HG03045 (cell line): ENCODE measurements around the gene TCF4.

Source experiments
- ATAC-seq: cut with Tn5 transposase; IDR thresholded peaks from one replicate; pipeline ENCODE4 v1.9.1; 2021; ENCODE audit warnings: mild to moderate bottlenecking, moderate library complexity; ENCODE audit not compliant: unreplicated experiment

TCF4 gene

DNA sequence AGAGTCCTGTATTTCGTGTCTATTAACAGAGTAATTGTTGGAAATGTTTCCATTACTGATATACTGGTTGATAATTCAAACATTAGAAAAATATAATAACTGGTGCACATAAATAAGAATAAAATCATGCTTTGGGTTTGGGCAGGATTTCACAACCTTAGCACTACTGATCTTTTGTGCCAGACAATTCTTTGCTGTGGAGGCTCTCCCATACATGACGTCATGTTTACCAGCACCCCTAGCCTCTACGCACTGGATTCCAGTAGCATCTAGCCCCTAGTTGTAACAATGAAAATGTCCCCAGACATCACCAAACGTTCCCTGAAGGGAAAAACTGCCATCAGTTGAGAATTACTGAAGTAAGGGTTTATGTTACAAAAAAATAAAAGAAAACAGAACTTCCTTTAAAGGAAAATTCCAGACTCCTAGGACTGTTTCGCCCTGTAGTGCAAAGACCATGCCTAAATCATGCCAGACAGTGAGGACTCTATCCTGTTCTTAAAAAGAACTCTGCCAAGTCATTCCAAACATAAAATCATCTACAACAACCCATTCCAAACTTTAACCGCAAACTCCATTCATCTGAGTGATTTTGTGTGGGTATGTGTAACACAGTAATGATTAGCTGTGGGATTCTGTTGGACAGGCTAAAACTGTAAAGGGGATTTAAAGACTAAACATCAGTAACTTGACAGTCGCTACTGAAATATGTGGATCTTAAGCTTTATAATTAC lies 315.3 kb downstream of the TCF4 start:
- ATAC-seq, result no peak

DNA sequence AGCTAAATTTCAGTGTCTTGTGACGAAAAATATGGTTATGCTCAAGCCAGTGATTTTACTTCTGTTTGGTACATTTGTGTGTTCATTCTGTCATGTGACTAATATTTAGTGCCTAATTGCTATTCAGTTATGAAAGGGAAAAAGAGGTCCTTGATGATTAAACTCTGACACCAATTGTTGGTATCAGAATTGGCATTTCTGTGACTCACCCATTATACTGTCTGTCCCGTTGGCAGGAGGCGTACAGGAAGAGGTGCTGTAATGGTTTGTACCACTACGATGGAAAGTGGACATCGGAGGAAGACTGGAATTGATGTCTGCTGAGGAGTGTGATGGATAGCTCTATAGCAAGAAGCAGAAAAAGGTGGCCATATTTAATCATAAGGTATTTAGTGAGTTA lies 318.4 kb downstream of the TCF4 start:
- ATAC-seq, result no peak

DNA sequence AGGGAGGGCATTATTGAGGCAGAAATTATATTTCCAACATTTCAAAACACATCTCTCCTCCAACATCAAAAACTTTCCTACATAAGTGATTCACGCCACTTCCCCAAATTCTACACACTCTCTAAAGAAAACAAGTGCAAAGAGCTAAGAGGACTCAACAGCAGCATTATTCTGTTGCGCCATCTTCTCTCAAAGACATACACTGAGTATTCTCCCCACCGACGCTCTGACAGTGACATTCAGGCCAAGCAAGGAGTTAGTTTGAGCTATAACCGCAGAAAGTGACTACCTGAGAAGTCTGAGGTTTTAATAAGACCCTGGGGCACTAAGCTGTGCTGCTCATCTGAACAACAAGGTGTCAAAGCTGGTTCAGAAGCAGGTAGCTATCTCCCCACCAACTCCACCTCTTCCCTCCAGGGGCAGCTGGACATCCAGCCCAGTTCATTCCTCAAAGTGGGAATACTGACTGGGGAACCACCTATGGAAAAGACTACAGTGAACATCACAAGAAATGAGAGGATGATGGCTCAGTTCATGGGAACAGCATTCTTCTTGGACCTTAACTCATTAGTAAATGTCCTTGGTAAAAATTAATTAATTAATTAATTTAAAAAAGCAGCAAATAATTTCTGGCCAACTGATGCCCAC lies 319.2 kb downstream of the TCF4 start:
- ATAC-seq, result peak; percentile 51

DNA sequence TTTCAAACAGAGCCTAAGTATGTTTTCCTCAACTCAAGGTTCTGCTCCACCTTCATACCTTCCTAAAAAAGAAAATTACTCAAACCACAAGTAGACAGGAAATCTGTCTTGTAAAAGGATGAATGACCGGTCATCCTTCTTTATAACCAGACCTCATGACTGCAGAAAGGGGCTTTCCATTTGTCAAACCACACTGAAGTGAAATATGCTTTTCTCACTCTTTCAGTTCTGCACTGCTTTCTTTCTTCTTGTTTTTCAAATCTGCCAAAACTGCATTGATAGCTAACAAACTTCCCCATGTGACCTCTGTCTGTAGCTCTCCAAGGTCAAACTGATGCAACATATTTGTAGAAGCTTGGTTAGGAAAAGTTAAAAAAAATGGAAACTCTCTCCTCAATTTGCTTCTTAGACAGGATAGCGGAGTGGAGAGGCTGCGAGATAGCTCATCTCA lies 319.8 kb downstream of the TCF4 start:
- peak; percentile 81 for ATAC-seq

DNA sequence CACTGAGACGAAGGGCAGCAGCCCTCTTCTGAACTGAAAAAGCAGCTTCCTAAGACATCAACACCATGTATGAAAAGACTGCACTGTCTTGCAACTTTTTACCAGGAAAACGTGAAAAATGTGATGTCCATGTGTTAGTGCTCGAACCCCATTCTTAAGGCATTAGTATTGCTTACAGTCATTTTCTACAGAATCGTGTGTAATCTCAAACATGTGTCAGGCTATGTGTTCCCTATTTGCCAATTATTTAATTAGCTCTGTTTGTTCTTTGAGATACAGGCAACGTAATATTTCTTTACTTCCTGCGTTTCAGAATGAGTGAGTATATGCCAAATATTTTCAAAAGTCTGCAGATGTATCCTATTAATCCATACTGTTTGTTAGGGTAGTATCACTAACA lies 321.0 kb downstream of the TCF4 start:
- no peak for ATAC-seq

DNA sequence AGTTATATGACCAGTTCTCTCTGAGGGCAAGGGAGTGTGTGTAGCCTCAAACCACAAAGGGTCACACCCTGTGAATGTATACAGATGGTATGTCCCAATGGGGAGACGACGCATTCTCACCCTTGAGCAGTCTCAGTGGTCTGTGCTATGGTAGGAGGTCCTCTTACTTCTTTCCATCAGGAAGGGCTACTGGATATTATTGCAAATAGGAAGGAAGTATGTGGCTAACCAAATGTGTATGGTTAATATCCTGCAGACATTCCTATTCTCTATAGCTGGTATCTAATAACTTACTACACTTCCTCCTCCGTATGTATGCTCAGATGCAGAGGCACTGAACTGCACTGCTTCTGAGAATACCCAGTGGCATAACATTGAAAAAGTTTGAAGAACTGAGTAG lies 322.0 kb downstream of the TCF4 start:
- ATAC-seq, result peak; percentile 33

DNA sequence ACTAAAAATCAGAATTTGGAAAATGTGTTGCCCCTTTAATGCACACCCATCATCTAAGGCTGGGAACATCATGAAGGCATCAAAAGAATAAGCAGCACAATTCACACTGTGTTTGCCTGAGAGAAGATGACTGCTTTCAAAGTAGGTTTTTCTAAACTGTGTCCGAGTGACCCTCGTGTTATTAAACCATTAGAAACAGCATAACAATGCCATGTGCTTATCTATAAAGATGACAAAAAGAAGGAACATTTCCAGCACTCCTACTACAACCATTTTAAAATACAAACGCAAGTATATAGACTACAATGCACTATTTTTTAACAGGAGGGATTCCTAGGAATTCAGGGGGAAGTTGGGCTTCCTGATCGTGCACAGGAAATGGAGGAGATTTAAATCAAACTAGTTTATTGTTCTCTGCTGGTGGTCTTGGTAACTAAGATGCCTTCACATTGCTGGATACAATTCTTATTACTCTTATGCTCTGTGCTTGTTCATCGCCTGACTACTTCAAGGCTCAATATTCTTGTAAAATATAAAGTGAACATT lies 322.8 kb downstream of the TCF4 start:
- no peak for ATAC-seq

DNA sequence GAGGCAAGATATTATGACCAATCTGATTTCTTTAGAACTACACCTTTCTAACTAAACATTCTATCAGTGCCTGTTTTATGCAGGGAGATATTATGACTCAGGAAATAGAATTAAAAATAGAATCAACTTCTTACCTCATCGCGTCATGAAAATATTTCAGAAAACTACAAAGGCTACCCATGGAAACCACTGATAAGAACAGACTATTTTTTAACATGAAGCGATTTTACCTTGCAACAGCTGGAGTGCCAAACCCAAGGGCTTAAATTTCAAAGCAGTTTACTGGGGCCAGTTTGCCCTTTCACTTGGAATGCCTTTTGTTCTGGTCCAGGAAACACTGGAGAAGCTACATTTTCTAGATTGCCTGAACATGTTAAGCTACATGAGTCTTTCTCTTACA lies 323.9 kb downstream of the TCF4 start:
- no peak for ATAC-seq

DNA sequence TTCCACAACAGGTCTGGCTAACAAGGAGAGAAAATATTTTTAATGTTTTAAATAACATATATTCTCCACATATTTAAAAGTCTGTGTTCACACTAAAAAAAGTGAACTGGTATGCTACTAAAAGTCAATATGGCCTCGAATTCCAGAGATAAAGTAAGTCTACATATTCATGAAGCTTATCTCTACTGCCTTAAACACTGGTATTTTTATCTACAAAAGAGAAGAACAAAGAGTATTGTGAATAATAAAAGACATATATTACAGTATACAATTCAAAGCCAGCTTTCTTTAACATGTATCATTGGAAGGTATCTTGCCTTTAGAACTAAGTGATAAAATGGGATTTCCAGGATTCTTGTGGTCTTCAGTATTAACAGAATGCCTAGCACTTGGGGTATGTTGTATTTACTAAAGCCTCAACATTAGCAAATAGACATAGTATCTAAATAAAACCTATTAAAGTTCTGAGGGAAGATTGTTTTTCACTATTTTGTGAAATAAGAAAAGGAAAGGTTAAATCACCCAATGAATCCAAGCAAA lies 325.9 kb downstream of the TCF4 start:
- no peak for ATAC-seq

DNA sequence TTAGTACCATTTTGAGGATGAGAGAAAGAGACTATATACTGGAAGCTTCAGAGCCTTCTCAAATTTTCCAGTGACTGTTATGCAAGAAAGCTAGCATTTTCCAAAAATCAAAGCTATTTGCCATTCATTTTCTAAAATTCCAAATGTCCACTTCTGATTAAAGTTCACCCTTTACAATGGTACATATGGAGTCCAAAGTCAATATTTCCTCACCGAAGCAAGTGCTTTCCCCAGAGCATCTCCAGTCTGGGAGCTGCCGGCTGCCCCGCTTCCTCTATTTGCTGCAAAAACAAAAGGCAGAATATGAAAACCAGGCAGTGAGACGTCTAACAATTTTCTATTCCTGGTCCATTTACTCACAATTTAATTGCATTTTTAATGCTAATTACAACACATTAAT lies 326.7 kb downstream of the TCF4 start:
- ATAC-seq, result no peak

DNA sequence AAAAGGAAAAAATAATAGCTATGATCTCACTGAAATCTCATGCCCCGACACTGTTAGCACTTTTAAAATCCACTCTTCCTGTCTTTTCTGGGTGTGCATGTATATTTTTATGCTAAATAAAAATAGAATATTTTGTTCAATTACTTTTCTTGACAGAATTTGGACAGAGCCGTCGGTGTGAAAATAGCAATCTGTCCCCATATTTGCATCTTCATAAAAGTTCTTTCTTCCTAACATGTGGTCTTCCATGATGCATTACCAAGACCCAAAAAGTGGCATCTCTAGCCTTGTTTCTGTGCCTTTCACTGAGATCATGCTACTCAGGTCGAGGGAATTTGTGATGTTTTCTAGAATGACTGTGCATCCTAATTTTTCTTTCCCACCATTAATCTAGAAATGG lies 329.9 kb downstream of the TCF4 start:
- no peak for ATAC-seq

DNA sequence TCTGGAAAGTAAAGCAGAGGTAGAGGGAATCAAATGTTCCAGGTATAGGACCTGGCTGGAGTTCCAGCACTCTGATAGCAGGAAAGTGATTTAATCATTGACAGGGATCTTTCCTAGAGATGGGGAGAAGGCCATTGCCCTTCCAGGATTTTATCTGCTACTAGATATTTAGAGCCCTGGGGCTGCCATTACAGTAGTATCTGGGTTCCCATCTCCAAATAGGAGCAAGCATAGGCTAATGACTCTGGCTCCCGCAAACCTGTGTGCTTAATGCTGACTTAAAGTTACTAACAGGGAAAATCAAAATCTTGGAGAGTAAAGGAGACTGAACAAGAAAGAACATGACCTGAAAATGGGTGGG lies 331.1 kb downstream of the TCF4 start:
- no peak for ATAC-seq

DNA sequence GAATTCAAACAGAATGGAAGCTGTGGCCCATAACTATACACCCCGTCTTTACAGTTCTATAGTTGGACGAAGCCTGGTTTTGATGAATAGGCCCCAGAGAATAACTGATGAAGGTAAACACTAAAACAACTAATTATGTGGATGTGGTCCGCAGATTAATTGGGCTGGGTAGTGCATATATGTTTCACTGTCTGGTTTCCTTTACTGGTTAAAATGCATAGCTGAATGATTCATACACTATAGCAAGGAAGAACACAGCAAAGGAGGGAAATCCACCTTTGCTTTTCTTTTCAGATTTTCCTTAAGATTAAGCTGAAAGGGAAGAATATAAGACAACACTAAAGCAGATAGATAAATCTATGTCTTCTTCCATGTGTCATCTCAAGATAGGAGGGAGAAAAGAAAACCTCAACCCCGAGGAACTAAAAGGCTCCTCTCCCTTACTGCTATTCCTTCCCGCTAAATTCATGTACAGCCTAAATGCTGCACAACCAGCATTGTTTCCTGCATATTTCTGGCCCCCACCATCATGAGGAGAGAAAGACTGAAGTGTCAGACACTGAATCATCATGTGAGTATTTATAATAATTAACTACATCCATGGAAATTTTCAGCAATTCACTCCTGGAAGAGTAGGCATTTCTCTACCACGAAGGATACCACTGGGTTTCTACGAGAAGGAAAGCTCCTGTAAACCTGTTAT lies 331.6 kb downstream of the TCF4 start:
- no peak for ATAC-seq

DNA sequence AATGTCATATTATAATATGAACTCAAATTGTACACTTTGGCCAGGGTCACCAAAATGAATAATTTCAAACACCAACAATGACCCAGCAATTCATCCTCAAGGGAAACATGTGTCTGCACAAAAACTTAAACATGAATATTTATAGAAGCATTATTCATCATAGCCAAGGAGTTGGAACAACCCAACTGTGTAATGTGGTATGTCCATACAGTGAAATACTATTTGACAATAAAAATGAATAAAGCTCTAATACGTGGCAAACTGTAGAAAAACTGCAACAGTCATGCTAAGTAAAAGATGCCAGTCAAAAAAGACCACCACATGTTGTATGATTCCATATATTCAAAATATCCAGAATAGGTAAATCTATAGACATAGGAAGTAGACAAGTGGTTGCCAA lies 334.2 kb downstream of the TCF4 start:
- no peak for ATAC-seq

DNA sequence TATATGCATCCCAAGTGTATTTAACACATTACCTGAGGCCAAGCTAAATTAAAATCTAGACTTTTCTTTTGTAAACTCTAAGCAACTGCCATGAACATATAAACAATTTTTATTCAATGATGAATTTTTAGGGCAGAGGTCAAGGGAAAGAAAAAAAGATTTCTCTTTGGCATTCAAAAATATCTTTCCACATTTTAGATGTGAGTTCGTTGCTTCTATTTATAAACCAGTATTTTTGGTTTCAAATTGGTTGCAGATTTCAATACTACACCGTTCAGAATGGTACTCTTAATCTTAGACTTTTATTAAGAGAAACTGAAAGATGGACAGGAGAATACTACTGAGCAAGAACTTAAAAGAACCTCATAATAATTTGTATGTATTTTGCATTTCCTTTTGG lies 335.1 kb downstream of the TCF4 start:
- ATAC-seq, result no peak

DNA sequence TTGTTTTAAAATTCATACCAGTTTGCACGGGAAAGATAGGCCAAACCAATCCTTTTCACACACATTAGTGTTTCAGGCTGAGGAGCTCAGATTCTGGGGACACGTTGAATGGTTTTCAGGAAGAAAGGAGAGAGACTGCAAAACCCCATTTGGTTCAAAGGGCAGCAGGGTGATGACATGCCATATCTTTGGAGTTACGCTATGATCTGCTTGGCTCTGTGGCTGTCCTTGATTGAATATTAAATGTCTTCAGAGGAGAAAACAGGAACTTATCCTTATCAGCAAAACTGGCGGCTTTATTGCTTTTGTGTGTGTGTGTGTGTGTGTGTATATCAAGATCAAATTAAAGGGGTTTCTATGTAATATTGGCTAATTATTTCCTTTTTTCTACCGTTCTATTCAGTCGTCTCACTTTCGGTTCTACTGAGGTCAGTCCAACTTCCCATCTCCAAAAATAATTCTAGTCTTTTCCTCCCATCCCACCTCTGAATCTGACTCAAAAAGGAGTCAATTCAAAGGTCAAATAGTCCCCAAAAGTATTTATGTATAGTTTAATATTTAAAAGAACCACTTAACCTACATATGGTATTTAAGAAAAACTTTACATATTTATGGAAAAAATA lies 335.8 kb downstream of the TCF4 start:
- no peak for ATAC-seq

DNA sequence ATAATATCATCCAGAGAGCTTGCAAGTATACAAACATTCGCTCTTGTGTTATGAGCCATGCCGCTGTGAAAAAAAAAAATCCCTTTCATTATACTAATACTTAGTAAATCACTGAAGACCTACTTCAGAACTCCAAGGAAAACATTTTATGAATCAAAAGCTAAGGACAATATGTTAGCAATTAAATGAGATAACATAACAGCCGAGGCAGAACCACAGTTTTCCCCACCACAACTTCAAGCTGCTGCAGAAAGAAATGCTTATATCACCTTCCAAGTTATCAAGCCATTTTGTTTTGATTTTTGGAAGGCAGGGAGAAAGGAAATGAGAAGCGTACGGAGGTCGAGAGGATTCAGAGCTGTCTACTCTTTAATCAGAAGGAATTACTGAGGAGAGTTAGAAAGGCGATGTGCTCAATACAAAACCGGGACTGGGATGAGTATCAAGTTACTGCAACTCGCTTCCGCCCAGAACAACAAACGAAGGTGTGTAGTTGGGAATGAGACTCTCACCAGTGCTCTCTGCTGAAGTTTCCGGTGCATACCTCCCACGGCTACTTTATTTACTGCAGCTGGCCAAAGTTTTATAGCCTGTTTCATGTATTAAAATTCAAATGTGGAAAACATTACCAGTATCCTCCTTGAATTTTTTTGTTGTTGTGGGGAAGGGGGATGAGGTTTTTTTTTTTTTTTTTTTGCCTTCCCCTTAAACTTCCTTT lies 336.6 kb downstream of the TCF4 start:
- ATAC-seq, result no peak

DNA sequence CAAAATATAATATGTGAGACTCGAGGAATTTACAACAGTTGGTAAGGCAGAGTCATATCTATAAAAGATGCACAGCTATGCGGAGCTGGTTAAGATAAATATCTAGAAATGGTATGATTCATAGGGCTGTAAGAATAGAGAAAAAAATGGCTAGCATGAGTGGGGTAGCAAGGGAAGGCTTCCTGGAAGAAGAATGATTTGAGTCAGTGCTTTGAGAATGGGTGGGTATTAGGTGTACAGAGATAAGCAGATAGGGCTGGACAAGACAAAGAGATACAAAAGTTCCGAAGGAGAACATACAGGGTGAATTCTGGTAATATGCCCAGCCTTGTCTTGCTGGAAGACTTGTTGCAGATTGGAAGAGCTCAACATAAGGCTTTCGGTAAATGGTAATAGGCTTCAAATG lies 337.2 kb downstream of the TCF4 start:
- peak; percentile 38 for ATAC-seq

DNA sequence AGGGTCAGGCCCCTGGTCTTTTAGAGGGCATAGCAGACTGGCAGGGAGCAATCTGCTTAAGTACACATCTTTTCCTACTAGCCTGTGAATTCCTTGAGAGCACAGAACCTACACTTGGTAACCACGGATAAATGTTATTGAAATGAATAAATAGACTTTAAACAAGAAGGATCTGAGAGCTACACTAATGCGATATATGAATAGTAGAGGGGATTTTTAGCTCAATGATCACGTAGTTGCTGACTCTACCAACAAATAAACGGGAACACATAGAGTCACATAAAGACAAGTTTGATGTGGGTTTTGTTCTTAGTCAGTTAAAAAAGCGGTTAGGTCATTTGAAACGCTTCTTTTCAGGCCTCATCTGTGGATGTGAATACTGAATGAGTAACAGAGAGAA lies 338.4 kb downstream of the TCF4 start:
- peak; percentile 44 for ATAC-seq

DNA sequence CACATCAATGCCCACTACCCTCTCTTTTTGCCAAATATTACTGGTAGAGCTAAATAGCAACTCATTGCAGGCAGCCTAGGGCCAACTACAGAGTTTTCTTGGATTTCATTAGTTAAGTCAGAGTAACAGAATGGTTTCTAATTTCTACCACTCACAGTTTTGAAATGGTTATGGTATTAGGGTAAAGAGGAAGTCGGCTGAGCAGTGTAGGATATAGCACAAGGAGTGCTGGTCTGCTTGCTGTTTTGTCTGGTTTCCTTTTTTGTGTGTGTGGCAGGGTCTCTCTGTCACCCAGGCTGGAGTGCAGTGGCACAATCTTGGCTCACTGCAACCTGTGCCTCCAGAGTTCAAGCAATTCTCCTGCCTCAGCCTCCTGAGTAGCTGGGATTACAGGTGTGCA lies 339.5 kb downstream of the TCF4 start:
- ATAC-seq, result no peak

DNA sequence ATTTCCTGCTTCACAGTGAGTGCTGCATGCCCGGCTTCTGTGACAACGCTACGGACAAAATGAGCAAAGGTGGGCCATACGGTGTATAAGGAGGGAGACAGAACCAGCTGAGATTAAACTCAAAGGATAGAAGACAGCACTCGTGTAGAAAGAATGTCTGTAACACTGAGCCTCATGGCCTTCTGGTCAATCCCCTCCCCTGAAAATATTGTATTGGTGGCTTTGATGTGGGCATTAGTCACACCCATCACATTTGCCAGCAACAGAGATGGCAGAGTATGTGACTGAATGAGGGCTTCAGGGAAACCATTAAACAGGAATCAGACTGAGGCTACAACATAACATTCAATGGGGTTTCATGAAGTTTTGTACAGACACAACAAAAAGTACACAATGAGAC lies 341.0 kb downstream of the TCF4 start:
- no peak for ATAC-seq
